ENCODE data around the gene AJM1.

The AJM1 gene

DNA sequence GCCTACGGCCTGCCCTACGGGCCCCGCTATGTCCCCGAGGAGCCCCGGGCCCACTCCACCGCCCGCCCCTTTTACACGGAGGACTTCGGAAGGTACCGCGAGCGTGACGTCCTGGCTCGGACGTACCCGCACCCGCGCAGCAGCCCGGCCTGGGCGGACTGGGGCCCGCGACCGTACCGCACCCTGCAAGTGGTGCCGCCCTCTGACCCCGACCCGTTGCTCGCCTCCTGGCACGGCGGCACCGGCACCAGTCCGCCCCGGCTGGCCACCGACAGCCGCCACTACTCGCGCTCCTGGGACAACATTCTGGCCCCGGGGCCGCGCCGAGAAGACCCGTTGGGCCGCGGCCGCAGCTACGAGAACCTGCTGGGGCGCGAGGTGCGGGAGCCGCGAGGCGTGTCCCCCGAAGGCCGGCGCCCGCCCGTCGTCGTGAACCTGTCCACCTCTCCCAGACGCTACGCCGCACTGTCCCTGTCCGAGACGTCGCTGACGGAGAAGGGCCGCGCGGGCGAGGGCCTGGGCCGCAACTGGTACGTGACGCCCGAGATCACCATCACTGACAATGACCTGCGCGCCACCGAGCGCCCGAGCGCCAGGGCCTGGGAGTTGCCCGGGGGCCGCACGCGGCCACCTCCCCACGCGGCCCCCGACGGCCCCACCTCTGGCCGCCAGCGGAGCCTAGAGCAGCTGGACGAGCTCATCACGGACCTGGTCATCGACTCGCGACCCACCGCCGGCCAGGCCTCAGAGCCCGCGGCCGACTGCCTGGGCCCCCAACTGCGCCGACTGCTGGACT is 3.4 kb downstream of the AJM1 start:
- DNase-seq, result no peak

DNA sequence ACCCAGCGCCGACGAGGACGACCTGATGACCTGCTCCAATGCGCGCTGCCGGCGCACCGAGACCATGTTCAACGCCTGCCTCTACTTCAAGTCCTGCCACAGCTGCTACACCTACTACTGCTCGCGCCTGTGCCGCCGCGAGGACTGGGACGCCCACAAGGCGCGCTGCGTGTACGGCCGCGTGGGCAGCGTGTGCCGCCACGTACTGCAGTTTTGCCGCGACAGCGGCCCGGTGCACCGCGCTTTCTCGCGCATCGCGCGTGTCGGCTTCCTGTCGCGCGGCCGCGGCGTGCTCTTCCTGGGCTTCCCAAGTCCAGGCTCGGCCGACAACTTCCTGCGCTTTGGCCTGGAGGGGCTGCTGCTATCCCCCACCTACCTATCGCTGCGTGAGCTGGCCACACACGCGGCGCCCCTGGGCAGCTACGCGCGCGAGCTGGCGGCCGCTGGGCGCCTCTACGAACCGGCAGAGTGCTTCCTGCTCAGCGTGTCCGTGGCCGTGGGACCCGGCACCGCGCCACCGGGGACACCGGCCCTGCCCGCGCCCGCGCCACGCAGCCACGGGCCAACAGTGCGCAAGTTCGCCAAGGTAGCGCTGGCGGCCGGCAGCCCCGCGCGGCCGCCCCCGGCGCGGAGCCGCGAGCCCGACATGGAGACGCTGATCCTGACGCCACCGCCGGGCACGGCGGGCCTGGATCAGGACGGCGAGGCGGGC is 4.3 kb downstream of the AJM1 start:
- no peak for DNase-seq

DNA sequence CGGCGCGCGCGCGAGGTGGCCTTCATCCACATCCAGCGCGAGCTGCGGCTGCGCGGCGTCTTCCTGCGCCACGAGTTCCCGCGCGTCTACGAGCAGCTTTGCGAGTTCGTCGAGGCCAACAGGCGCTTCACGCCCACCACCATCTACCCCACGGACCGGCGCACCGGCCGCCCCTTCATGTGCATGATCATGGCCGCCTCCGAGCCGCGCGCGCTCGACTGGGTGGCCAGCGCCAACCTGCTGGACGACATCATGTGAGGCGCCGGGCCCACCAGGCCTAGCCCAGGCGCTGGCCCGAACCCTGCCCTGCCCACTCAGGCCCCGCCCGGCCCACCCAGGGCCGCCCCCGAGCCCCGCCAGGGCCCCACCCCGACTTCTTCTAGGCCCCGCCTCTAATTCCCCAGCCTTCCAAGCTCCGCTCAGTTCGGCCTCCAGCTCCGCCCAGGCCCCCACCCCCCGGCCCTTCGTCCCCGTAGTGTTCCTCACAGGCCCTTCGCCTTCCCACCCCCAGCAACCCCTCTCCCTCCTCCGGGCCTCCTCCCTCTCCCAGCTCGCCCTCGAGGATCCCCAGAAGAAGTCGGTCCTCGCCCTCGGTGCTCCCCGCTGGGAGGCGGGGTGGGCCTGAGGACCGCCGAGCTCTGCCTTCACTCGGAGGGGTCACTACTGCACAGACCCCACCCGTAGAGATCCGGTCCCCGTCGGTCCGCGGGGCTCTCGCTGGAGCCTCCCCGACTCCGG is 5.0 kb downstream of the AJM1 start:
- DNase-seq, result peak; percentile 66

DNA sequence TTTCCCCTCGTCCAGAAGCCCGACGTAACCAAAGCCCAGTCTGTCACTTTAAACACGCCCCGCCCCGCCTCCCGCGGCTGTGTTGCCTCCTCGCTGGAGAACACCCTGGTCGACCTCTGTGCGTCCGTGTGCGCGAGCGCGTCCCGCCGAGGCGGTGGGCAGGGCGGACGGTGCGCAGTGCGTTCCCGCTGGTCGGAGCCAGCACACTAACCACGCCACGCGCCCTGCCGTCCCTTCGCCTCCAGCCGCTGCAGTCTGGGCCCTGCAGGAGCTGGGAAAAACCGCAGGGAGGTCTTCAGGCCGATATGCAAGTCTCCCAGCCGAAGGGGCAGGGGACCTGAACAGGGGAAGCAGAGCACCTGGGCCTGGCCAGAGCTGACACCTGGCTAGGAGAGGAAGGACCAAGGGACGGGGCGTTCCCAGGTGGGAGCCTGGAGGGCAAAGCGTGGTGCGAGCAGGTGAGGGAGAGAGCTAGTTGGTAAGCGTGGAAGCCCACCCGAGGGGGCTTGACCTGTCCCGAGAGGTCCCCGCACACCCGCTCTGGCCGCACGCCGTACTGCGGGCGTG is 5.6 kb downstream of the AJM1 start:
- DNase-seq, result peak; percentile 87

DNA sequence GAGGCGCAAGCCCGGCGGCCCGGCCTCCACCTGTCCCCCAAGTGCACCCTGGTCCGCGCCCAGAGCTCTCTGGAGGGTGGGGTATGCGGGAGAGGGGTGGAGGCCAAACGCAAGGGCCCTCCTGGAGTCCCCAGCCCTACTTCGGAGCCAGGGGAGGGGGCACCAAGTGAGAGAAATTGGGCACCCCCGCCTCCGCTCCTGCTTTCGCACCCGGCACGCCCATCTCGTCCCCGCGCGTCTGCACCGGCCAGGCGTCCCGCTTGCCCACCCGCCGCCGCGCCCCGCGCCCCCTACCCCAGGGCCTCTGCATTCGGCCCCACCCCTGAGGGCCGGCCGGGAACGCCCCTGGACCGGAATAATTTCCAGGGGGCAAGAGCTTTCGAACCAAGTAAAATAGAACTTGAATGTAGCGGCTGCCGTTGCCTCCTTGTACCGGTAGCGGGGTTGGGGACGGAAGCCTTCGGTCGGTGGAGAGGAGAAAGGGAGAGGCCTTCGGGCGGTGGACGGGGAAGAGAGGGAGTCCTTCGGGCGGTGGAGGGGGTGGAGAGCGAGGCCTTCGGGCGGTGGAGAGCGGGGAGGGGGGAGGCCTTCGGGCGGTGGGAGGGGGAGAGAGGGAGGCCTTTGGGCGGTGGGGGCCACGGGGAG is 6.2 kb downstream of the AJM1 start:
- no peak for DNase-seq

DNA sequence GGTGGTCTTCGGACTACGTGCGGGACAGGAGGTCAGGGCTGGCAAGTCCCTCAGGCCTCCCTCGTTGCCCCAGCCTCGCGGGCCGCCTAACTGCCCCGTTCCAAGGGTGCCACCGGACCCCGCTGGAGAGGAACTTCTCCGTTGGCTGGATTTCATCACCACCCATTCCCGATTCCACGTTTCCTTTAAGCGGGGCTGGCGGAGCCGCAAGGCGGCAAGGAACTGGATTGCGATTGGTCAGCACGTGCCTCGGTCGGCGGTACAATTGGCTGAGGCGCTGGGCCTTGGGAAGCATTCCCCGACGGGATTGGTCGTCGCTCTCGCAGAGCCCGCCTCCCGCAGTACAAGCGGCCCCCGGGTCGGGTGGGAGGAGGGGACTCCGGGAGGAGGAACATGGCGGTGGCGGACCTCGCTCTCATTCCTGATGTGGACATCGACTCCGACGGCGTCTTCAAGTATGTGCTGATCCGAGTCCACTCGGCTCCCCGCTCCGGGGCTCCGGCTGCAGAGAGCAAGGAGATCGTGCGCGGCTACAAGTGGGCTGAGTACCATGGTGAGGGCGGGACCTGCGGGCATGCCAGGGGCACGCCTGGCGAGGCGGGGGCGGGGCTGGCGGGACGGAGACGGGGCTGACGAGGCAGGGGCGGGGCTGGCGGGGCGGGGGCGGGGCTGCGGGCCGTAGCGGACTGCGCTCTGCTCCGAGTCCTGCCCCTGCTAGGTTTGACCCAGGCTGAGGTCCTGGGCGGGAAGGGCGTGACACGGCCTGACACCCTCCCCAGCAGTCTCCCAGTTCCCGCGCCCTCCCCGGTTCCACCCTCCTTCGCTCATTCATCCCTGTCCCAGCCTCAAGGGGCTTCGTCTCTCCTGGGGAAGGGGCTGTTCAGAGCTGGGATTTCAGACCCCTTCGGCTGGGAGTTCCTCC is 7.0 kb downstream of the AJM1 start, which contains the start of gene PHPT1:
TSS of gene PHPT1 (plus strand) at position 372 of the 922 bp plus-strand sequence. CDS start at position 394, 22 bp downstream.
- peak; percentile 99 for DNase-seq

DNA sequence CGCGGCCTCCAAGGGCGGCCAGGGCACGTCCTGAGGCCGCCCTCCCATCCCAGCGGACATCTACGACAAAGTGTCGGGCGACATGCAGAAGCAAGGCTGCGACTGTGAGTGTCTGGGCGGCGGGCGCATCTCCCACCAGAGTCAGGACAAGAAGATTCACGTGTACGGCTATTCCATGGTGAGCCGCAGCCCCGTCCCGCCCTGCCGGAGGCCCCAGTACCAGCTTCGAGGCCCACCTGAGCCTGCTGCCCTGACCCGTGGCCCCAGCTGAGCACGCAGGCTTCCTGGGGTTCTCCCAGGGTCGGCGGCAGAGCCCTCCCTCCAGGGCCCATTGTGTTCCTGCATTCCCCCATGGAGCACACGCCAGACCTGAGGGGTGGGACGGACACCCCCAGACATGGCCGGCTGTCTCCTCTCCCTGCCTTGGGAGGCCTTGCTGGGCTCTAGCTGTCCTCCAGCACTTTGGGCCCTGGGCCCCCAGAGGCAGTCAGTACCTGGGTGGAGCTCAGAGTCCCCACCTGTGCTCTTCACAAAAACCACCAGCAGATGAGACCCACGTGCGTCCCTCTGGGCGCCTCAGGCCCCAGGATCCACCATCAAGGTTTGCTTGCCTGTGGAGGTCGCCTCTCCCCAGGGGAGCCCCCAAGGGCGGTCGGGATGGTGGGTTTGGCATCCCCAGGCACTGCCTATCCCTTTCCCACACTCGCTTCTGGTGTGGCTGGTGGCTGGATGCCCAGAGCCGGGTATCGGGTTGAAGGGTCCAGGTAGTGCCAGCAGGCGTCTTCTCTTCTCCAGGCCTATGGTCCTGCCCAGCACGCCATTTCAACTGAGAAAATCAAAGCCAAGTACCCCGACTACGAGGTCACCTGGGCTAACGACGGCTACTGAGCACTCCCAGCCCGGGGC is 7.9 kb downstream of the AJM1 start:
- DNase-seq, result no peak

DNA sequence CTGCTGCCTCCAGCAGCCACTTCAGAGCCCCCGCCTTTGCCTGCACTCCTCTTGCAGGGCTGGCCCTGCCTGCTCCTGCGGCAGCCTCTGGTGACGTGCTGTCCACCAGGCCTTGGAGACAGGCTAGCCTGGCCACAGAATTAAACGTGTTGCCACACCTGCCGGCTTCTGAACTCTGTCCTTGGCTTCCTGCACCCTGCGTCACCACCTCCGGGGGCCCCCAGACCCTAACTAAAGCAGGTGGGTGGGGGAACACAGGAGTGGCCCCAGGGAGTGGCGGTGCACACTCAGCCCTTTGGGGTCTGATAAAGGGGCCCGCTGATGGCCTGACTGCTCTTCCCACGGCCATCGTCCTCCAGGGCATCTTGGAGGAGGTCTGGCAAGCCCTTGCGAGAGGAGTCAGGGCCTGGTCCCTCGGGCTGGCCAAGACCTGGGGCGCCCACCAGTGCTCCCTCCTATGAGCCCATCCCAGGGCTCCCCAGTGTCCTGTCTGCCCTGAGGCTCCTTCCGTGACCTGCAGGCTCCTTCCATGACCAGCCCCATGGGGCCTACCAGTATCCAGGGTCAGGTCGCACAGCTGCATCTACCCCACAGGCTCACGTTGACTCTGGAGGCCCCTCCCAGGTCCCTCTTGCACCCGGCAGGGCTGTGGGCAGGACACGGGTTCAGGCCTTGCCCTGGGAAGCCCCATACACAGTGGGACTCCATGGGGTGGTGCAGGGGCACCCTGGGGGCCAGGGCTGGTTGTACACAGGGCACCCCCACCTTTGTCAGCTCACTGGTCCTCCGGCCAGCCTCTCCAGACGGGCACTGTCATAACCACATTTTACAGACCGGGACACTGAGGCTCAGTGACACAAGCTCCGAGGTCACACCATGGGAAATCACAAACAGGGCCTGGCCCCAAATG is 8.8 kb downstream of the AJM1 start:
- DNase-seq, result no peak

DNA sequence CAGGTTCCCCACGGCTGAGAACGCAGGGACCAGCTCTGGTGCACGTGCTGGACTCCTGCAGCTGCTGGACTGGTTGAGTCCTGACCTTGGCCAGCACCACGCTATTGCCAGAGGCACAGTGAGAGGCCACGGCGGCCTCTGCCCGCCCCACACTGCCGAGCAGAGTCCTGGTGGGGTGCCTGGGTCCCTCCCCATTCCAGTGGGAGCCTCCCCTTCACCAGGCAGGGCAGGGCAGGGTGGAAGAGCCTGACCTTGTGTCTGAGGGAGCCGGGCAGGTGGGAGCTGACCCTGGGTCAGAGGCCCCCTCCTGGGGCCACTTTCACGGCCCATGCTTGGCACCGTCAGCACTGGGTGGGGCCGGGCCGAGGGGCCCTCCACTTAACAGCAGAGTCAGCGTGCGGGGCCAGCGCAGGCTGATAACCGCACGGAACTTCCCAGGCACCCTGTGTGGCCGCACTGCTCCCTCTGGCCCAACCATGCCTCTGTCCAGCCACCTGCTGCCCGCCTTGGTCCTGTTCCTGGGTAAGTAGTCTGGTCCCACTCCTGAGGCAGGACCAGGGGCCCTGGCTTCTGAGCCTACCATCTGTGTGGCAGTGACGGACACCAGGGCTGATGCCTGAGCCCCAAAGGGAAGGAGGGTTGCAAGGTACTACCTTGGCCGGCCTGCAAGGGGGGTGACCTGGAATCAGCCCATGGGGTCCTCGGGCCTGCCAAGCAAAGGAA is 9.8 kb downstream of the AJM1 start, which contains the start of gene MAMDC4:
TSS of gene MAMDC4 (plus strand) at position 406 of the 723 bp plus-strand sequence. CDS start at position 477, 71 bp downstream.
- DNase-seq, result no peak

DNA sequence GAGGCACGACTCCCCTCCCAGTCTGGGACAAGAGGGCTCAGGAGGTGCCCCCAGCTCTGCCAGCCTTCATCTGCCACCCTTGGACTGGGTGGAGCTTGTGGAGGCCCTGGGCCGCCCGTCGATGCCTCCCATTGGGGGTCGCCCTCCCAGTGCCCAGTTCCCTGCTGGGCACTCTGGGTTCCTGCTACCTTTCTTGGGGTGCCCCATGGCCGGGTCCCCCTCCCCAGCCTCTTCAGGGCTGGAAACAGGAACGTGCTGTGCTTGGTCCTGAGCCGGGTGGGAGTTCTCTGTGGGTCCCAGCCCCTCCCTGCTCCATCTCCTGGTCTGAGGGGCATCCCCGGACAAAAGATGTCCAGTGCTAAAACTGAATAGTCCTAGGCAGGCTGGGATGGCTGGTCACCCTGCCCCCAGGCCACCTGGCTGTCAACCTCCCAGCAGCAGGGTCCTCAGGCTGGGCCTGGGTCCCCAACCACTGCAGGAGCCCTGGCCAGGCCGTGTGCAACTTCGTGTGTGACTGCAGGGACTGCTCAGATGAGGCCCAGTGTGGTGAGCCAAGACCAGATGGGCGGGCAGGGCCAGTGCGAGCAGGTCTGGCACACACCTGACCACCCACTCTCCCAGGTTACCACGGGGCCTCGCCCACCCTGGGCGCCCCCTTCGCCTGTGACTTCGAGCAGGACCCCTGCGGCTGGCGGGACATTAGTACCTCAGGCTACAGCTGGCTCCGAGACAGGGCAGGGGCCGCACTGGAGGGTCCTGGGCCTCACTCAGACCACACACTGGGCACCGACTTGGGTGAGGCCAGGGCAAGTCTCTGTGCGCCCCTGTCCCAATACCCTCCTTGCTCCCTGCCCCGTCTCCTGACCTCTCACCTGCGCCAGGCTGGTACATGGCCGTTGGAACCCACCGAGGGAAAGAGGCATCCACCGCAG is 10.7 kb downstream of the AJM1 start:
- no peak for DNase-seq

DNA sequence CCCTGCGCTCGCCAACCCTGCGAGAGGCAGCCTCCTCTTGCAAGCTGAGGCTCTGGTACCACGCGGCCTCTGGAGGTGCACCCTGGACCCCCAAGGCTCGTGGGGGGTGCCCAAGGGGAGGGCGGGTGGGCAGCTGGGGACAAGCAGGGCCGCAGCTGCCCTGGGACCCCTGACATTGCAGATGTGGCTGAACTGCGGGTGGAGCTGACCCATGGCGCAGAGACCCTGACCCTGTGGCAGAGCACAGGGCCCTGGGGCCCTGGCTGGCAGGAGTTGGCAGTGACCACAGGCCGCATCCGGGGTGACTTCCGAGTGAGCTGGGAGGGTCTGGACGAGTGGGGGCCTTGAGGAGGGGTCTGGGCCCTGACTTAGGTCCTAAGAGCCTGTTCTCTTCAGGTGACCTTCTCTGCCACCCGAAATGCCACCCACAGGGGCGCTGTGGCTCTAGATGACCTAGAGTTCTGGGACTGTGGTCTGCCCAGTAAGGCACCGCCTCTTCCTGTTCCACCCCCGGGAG is 11.4 kb downstream of the AJM1 start:
- DNase-seq, result no peak

DNA sequence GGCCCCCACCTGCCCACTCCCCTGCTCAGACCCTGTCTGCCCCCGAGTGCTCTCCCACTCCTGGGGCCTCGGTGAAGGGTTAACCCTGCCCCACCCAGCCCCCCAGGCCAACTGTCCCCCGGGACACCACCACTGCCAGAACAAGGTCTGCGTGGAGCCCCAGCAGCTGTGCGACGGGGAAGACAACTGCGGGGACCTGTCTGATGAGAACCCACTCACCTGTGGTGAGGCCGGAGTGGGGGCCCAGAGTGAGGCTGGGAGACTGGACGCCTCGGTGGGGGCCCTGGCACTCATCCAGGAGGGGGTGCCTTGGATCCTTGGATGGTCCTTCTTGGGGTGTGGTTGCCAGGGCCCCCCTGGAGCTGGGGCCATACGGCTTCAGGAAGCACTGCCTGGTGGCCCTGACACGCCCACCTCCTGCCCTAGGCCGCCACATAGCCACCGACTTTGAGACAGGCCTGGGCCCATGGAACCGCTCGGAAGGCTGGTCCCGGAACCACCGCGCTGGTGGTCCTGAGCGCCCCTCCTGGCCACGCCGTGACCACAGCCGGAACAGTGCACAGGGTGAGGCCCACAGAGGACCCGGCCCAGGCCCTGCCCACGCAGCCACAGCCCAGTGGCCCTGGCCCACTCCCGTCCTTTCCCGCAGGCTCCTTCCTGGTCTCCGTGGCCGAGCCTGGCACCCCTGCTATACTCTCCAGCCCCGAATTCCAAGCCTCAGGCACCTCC is 12.0 kb downstream of the AJM1 start:
- DNase-seq, result no peak

DNA sequence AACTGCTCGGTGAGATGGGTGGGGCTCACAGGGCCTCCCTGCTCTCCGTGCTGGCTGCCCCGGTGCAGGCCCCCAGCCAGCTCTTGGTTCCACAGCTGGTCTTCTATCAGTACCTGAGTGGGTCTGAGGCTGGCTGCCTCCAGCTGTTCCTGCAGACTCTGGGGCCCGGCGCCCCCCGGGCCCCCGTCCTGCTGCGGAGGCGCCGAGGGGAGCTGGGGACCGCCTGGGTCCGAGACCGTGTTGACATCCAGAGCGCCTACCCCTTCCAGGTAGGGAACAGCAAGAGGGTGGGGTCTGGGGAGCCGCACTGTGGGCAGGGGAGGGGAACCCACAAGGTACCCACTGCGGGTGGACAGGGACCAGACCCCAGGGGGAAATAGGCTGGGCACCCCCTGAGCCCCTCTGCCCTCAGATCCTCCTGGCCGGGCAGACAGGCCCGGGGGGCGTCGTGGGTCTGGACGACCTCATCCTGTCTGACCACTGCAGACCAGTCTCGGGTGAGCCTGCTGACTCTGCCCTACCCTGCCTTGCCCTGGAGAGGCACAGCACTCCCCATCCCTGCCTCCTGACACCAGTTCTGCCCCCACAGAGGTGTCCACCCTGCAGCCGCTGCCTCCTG is 12.7 kb downstream of the AJM1 start:
- no peak for DNase-seq

DNA sequence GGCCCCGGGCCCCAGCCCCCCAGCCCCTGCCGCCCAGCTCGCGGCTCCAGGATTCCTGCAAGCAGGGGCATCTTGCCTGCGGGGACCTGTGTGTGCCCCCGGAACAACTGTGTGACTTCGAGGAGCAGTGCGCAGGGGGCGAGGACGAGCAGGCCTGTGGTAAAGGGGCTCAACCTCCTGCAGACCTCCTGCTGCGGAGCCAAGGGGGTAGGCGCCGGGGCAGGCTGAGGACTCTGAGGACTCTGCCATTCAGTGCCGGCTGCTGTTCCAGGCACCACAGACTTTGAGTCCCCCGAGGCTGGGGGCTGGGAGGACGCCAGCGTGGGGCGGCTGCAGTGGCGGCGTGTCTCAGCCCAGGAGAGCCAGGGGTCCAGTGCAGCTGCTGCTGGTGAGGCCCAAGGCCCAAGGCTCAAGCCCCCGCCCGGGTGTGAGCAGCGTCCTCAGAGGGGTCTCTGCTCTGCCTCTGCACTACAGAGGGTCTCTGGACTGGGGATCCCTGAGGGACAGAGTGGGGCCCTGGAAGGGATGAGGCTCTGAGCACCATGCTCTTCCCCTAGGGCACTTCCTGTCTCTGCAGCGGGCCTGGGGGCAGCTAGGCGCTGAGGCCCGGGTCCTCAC is 13.3 kb downstream of the AJM1 start:
- DNase-seq, result no peak

DNA sequence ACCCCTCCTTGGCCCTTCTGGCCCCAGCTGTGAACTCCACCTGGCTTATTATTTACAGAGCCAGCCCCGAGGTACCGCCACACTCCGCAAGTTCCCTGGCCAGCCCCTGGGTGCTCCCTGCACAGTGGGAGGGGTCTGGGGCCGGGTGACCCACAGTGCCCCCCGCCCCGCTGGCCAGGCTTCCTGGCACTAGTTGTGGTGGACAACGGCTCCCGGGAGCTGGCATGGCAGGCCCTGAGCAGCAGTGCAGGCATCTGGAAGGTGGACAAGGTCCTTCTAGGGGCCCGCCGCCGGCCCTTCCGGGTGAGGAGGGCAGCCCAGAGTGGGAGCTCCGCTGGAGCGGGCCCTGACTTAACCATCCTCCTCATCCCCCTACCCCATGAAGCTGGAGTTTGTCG is 13.8 kb downstream of the AJM1 start:
- no peak for DNase-seq
